ENCODE results near the gene CAMK2N1.

DNA sequence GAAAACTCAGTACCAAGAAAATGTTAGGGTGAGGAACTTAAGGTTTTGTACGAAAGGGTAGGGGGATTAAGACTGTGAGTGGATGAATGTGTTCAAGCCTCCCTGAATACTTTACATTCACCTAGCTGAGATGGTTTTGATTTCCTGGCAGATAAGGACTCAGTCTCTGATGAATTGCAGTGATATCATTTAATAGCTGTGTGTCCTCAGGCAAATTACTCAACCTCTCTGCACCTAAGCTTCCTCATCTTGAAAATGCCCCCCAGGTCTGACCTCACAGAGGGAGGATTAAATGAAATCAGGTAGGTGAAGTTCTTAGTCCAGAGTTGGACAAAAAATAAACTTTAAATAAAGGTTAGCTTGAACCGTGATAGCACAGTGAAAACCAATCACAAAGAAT lies 48.4 kb downstream of the CAMK2N1 start:
- TF ChIP-seq, protein P1, sequence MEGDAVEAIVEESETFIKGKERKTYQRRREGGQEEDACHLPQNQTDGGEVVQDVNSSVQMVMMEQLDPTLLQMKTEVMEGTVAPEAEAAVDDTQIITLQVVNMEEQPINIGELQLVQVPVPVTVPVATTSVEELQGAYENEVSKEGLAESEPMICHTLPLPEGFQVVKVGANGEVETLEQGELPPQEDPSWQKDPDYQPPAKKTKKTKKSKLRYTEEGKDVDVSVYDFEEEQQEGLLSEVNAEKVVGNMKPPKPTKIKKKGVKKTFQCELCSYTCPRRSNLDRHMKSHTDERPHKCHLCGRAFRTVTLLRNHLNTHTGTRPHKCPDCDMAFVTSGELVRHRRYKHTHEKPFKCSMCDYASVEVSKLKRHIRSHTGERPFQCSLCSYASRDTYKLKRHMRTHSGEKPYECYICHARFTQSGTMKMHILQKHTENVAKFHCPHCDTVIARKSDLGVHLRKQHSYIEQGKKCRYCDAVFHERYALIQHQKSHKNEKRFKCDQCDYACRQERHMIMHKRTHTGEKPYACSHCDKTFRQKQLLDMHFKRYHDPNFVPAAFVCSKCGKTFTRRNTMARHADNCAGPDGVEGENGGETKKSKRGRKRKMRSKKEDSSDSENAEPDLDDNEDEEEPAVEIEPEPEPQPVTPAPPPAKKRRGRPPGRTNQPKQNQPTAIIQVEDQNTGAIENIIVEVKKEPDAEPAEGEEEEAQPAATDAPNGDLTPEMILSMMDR (conservative IDR thresholded peaks at IDR 0.05; ENCODE audit: low read depth, low read length): no peak
- no peak for TF ChIP-seq EZH2 (IDR thresholded peaks at IDR 0.05; ENCODE audit: borderline replicate concordance, low read depth, low read length, poor library complexity, severe bottlenecking)
